GM12878 (cell line): ENCODE data around the gene RALGAPB.

ENCODE experiments used
- ASH2L ChIP-seq: fragments of 300-600, 200-600 bp; sonication (generic); IDR thresholded peaks from 2 replicates; pipeline ENCODE4 v1.6.1; 2017; ENCODE audit warnings: low read depth, mild to moderate bottlenecking, borderline replicate concordance
- CHD2 ChIP-seq: IDR thresholded peaks from 2 replicates; pipeline ENCODE4 v1.6.1; 2011; ENCODE audit warnings: low read depth, low read length, improper control_type of control experiment, borderline replicate concordance
- EP300 ChIP-seq, 2 experiments: fragments of 150-350 bp in 1 of 2; IDR thresholded peaks; 2 replicates each; pipeline ENCODE4 v1.6.1; 2011 to 2012; ENCODE audit warnings: low read depth in 2 of 2, low read length in 2 of 2, borderline replicate concordance in 1 of 2, improper control_type of control experiment in 1 of 2, inconsistent platforms in 1 of 2; ENCODE audit not compliant: control insufficient read depth in 1 of 2
- HCFC1 ChIP-seq: fragments of 150-350 bp; IDR thresholded peaks from 2 replicates; pipeline ENCODE4 v1.6.1; 2014; ENCODE audit warnings: low read length
- HDGF ChIP-seq: fragments of 450-650 bp; IDR thresholded peaks from 2 replicates; pipeline ENCODE4 v1.6.1; 2016; ENCODE audit warnings: antibody characterized with exemption
- JUND ChIP-seq: IDR thresholded peaks from 2 replicates; pipeline ENCODE4 v1.6.1; 2012; ENCODE audit warnings: low read depth, mild to moderate bottlenecking, low read length, improper control_type of control experiment, moderate library complexity
- NFIC ChIP-seq: IDR thresholded peaks from 2 replicates; pipeline ENCODE4 v1.6.1; 2012; ENCODE audit warnings: low read depth, mild to moderate bottlenecking, inconsistent platforms, low read length, moderate library complexity
- NRF1 ChIP-seq: conservative IDR thresholded peaks from 2 replicates; pipeline ENCODE4 v1.6.1; 2011; ENCODE audit warnings: mild to moderate bottlenecking, low read depth, low read length, improper control_type of control experiment
- POLR2AphosphoS5 ChIP-seq: IDR thresholded peaks from 2 replicates; pipeline ENCODE4 v1.6.1; 2011; ENCODE audit warnings: mild to moderate bottlenecking, low read length, inconsistent platforms
- RFX5 ChIP-seq: IDR thresholded peaks from 2 replicates; pipeline ENCODE4 v1.6.1; 2011; ENCODE audit warnings: low read depth, low read length, improper control_type of control experiment
- TCF3 ChIP-seq: IDR thresholded peaks from 2 replicates; pipeline ENCODE4 v1.6.1; 2012; ENCODE audit warnings: low read depth, mild to moderate bottlenecking, low read length, borderline replicate concordance; ENCODE audit not compliant: insufficient read depth
- TF ChIP-seq, protein P1 (sequence below), 3 experiments: IDR thresholded peaks in 2 of 3; conservative IDR thresholded peaks in 1 of 3; 2 replicates each; pipeline ENCODE4 v1.5.1; 2011; ENCODE audit warnings: low read depth in 3 of 3, low read length in 3 of 3, mild to moderate bottlenecking in 3 of 3, control low read depth in 2 of 3, moderate library complexity in 2 of 3, inconsistent platforms in 1 of 3, mixed read lengths in 1 of 3; ENCODE audit not compliant: control insufficient read depth in 2 of 3, insufficient read depth in 1 of 3; ENCODE audit errors: extremely low read depth in 1 of 3
- TF ChIP-seq, protein P2 (sequence below): fragments of 450-650 bp; formaldehyde crosslinking; IDR thresholded peaks from 2 replicates; pipeline ENCODE4 v1.4.0; 2020; ENCODE audit warnings: mild to moderate bottlenecking, moderate library complexity
- TF ChIP-seq, protein P3 (sequence below): fragments of 450-650 bp; IDR thresholded peaks from 2 replicates; pipeline ENCODE4 v1.6.1; 2017; ENCODE audit warnings: mild to moderate bottlenecking, moderate library complexity

DNA sequence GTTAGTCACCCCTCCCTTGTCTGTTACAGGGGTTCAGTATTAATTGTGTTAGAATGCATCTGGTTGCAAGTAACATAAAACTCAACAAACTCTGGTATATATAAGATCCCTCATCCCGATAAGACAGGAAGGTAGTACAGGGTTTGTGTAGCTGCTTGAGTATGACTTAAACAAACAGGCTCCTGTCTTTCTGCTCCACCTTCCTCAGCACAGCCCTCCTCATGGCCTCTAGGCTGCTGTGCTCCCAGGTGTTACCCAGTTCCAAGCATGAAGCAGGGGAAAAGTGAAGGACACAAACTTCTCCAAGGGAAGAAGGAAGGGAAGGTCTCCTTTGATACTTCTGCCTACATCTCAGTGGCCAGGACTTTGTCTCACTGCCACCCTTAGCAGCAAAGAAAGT is 1.4 kb upstream of the RALGAPB start:
- TF ChIP-seq TCF3 (no peak), HCFC1 (no peak), POLR2AphosphoS5 (no peak), EP300 (IDR thresholded peaks at IDR 0.05; ENCODE audit: borderline replicate concordance in 1 of 2, control insufficient read depth in 1 of 2, low read depth in 2 of 2, low read length in 2 of 2) (no peak), NRF1 (no peak), JUND (no peak), HDGF (no peak), NFIC (no peak), RFX5 (no peak), CHD2 (no peak), ASH2L (no peak)
- TF ChIP-seq, protein P1, sequence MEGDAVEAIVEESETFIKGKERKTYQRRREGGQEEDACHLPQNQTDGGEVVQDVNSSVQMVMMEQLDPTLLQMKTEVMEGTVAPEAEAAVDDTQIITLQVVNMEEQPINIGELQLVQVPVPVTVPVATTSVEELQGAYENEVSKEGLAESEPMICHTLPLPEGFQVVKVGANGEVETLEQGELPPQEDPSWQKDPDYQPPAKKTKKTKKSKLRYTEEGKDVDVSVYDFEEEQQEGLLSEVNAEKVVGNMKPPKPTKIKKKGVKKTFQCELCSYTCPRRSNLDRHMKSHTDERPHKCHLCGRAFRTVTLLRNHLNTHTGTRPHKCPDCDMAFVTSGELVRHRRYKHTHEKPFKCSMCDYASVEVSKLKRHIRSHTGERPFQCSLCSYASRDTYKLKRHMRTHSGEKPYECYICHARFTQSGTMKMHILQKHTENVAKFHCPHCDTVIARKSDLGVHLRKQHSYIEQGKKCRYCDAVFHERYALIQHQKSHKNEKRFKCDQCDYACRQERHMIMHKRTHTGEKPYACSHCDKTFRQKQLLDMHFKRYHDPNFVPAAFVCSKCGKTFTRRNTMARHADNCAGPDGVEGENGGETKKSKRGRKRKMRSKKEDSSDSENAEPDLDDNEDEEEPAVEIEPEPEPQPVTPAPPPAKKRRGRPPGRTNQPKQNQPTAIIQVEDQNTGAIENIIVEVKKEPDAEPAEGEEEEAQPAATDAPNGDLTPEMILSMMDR (IDR thresholded peaks at IDR 0.05 in 2 of 3, conservative IDR thresholded peaks at IDR 0.05 in 1 of 3; ENCODE audit: control insufficient read depth in 2 of 3, extremely low read depth in 1 of 3, insufficient read depth in 1 of 3, low read depth in 3 of 3, low read length in 3 of 3), result no peak
- TF ChIP-seq, protein P2, sequence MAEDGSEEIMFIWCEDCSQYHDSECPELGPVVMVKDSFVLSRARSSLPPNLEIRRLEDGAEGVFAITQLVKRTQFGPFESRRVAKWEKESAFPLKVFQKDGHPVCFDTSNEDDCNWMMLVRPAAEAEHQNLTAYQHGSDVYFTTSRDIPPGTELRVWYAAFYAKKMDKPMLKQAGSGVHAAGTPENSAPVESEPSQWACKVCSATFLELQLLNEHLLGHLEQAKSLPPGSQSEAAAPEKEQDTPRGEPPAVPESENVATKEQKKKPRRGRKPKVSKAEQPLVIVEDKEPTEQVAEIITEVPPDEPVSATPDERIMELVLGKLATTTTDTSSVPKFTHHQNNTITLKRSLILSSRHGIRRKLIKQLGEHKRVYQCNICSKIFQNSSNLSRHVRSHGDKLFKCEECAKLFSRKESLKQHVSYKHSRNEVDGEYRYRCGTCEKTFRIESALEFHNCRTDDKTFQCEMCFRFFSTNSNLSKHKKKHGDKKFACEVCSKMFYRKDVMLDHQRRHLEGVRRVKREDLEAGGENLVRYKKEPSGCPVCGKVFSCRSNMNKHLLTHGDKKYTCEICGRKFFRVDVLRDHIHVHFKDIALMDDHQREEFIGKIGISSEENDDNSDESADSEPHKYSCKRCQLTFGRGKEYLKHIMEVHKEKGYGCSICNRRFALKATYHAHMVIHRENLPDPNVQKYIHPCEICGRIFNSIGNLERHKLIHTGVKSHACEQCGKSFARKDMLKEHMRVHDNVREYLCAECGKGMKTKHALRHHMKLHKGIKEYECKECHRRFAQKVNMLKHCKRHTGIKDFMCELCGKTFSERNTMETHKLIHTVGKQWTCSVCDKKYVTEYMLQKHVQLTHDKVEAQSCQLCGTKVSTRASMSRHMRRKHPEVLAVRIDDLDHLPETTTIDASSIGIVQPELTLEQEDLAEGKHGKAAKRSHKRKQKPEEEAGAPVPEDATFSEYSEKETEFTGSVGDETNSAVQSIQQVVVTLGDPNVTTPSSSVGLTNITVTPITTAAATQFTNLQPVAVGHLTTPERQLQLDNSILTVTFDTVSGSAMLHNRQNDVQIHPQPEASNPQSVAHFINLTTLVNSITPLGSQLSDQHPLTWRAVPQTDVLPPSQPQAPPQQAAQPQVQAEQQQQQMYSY (CRISPR knock-in tag), result no peak
- TF ChIP-seq, protein P3, sequence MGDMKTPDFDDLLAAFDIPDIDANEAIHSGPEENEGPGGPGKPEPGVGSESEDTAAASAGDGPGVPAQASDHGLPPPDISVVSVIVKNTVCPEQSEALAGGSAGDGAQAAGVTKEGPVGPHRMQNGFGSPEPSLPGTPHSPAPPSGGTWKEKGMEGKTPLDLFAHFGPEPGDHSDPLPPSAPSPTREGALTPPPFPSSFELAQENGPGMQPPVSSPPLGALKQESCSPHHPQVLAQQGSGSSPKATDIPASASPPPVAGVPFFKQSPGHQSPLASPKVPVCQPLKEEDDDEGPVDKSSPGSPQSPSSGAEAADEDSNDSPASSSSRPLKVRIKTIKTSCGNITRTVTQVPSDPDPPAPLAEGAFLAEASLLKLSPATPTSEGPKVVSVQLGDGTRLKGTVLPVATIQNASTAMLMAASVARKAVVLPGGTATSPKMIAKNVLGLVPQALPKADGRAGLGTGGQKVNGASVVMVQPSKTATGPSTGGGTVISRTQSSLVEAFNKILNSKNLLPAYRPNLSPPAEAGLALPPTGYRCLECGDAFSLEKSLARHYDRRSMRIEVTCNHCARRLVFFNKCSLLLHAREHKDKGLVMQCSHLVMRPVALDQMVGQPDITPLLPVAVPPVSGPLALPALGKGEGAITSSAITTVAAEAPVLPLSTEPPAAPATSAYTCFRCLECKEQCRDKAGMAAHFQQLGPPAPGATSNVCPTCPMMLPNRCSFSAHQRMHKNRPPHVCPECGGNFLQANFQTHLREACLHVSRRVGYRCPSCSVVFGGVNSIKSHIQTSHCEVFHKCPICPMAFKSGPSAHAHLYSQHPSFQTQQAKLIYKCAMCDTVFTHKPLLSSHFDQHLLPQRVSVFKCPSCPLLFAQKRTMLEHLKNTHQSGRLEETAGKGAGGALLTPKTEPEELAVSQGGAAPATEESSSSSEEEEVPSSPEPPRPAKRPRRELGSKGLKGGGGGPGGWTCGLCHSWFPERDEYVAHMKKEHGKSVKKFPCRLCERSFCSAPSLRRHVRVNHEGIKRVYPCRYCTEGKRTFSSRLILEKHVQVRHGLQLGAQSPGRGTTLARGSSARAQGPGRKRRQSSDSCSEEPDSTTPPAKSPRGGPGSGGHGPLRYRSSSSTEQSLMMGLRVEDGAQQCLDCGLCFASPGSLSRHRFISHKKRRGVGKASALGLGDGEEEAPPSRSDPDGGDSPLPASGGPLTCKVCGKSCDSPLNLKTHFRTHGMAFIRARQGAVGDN, result no peak
